Medulla oblongata (tissue), 1 donor: ENCODE measurements around the gene DDX24.

ENCODE experiments used
- DNase-seq: peaks from one replicate; pipeline ENCODE4 v3.0.0-alpha.2; 2015; ENCODE audit errors: extremely low spot score

Gene DDX24

DNA sequence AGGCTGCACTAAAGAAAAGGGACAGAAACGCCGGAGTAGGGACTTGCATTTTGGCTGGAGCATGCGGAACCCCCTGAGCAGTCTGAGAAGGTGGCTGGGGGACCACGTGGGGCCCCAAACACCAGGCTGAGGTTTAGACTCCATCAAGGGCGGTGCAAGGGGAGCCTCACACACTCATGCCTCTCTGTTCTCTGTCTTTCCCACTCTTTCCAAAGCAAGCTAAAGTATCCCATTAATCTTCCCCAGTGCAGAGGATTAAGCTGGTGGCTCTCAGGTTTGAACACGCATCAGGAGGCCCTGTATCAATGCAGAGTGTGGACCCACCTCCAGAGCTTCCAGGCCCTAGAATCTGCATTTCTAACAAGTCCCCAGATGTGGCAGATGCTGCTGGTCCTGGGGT, 70.4 kb downstream of the DDX24 start:
- no peak for DNase-seq

DNA sequence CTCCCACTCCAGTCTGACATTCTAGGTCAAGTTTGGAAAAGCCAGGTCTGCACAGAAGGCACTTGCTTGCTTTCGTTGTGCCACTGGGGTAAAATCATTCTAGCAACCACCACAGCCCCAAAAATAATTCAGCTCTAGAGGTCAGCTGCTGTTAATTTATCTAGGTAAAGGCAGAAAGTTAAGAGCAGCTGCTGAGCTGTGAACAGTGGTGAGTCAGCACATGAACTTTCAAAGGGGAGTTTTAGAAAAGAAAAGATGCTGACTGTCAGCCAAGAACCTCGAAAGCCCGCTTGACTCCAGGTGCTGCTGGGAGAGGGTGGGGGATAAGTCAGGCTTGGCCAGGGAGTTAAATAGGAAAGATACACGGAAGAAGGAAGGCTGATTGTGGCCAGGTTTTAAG, 71.2 kb downstream of the DDX24 start:
- no peak for DNase-seq

GRCh38 chr14:94008234-94008633, 72.8 kb downstream of the DDX24 start:
- no peak for DNase-seq

GRCh38 chr14:94005324-94006073, 75.5 kb downstream of the DDX24 start:
- DNase-seq = no peak

- DNase-seq = no peak
These were observed 77.0 kb downstream of the DDX24 start for GRCh38 chr14:94004015-94004414.

DNA sequence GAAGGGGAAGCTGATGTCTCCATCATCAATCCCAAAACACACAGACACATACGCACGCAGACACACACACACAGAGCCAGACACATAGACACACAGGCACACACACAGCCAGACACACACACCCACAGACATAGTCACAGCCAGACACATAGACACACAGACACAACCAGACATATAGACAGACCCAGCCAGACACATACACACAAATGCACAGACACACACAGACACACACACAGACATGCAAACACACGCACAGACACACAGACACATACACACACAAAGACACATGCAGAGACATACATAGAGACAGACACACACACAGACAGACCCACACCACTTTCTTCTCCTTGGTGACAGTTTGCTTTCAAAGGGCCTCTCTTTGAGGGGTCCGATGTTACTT, 77.6 kb downstream of the DDX24 start:
- DNase-seq = no peak

GRCh38 chr14:94001501-94002396, 79.3 kb downstream of the DDX24 start:
- peak; percentile 76 for DNase-seq

DNA sequence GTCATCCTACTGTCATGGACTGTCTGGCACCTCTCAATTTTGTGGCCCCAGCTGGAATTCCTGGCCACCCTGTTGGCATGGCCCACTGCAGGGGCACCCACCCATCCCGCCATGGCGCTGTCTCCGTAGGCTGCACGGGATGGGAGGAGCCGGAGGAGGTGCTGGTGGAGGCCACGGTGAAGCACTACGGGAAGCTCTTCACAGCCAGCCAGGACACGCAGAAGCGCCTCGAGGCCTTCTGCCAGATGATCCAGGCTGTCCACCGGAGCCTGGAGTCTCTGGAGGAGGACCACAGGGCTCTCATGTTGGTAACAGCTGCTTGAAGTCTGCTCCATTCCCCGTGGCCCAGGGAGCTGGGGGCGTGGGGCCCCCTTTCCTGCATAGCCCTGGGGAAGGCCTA, 80.0 kb downstream of the DDX24 start:
- no peak for DNase-seq

DNA sequence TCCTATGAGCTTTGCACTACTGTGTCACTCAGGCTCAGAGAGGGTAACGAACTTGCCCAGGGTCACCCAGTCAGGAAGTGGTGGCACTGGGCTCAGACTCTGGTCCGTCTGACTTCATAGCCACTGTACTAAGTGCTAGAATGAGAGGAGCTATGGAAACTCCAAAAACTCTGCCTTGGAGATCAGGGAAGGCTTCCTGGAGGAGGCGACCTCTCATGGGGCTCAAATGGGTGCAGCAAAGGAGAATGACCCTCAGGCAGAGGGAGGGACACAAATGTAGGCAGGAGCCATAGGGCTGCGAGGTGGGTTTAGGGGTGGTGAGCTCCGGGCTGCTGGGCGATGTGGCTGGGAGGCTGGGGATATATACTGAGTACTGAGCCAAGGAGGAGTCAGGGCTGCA, 80.7 kb downstream of the DDX24 start:
- no peak for DNase-seq

- DNase-seq = no peak
These were observed 81.4 kb downstream of the DDX24 start for GRCh38 chr14:93999573-93999972.

DNA sequence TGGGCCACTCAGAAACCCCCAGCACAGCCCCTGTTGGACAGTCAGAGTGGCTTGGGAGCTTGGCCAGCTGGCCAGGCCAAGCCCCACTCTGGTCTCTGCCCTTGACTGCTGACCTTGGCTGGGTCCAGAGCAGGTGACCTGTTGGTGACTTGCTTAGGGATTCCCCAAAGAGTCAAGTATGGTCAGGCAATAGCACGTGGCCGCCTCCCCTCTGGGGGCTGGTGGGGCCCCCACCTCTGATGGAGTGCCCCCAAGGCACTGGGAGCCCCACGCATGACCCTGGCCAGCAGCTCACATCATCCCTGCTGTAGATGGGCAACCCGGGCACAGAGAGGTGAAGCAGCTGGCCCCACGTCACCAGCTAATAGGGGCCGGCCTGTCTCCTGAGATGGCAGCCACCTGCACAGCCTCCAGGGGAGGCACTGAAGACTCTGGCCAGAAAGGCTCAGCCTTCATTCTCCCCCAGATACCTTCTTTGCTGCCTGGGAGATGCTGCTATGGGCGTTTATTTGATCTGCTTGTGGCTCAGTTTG, 82.1 kb downstream of the DDX24 start:
- no peak for DNase-seq
